HG03039 (cell line): Measurements from ENCODE around the gene RERE.

Experiments
- ATAC-seq: cut with Tn5 transposase; IDR thresholded peaks from one replicate; pipeline ENCODE4 v1.9.1; 2021; ENCODE audit warnings: mild to moderate bottlenecking, moderate library complexity; ENCODE audit not compliant: unreplicated experiment

Gene RERE

DNA sequence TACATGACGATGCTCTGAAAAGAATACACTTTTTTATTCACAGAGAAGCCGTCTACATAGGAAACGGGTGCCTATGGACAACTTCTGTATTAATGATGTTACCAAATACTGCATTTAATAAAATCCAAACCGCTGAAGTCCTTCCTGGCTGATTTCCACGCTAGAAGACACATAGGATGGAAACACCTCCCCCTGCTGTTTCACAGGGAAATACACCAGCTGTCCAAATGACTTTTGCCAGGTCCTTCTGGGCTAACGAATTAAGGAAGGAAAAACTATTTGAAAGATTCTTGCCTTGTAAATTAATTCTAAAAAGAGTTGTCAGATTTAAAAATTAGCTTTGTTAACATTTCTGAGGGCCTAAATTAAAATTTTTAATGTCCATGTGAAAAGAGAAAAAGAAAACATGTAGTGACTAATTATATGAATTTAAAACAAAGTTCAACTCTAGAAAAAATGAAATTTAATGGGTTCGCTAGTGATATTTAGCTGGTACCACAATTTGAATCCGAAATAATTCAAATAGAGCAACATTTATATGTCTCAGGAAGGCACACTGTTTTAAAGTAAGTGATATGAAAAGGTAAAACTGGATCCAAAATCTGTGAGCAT, 146.0 kb downstream of the RERE start:
- ATAC-seq, result no peak

- no peak for ATAC-seq
Observed at GRCh38 chr1:8670371-8670818, 147.0 kb downstream of the RERE start.

GRCh38 chr1:8669606-8670335, 147.7 kb downstream of the RERE start:
- no peak for ATAC-seq

- no peak for ATAC-seq
Observed at GRCh38 chr1:8667869-8668594, 149.4 kb downstream of the RERE start.

- no peak for ATAC-seq
Observed at GRCh38 chr1:8666389-8667167, 150.9 kb downstream of the RERE start.

DNA sequence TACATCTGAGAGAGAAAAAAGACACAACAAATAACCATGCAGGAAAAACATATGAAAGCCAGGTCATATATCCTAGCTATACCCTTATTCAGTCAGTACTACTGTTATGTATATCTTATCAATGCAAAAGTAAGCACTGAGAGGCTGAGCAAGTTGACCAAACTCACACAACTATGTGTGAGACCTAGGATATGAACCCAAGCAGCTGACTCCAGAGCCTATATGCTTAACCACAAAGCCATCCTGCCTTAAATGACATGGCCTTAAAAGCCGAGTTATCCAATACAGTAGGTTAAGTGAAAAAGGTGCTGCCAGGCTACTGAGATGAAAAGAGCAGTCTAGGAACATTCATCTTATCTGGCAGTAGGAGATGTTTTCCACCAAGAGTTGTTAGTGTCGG, 151.6 kb downstream of the RERE start:
- no peak for ATAC-seq

GRCh38 chr1:8664887-8665286, 152.6 kb downstream of the RERE start:
- ATAC-seq, result no peak

DNA sequence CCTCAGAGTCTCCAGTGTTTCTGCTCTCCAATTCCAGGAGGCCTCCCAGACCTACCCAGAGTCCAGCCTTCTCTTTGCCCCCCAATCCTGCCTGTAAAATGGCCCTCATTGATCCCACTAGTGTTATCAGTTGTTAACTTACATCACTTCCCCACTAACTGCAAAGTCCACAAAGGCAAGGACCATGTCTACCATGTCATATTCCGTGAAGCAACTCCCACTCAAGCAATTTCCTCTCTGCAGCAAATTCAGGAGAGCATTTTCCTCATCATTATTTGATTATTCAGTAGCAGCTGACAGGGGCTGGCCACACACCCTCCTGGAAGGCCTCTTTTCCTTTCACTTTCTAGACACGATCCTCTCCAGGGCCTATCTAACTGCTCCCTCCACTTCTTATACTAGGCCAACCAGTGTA, 153.5 kb downstream of the RERE start:
- ATAC-seq, result no peak

DNA sequence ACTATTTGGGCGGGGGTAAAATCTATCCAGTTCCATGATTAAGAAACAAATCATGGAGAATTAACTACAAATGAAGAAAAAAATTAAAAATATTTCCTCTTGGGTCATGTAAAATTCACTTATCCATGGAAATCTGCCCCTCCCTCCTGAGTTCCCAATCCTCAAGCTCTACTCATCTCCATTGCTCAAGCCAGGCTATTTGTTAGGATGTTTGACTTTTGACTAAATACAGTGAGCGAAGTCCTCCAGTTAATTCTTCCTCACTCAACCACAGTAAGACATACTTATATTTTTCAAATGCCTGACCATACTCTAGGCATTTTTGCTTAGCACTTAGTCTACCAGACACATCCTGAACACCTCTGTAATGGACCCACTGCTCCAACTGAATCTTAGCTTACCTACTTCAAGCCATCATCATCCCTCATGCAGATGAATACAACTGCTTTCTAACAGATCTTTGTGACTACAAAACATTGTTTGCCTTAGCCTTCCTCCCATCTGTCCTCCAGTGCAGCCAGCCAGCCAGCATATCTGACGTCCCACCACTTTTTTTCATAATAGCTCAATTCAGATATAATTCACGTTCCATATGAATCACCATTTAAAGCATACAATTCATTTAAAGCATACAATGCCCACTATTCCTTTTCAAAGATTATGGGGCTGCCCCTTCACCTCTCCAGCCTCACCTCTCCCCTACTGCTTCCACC, 154.2 kb downstream of the RERE start:
- ATAC-seq, result no peak

- no peak for ATAC-seq
Observed at GRCh38 chr1:8662380-8663072, 154.9 kb downstream of the RERE start.

GRCh38 chr1:8661185-8662110, 156.0 kb downstream of the RERE start:
- ATAC-seq, result no peak

- no peak for ATAC-seq
Observed at GRCh38 chr1:8660411-8660828, 157.0 kb downstream of the RERE start.

- no peak for ATAC-seq
Observed at GRCh38 chr1:8659593-8659992, 157.8 kb downstream of the RERE start.

DNA sequence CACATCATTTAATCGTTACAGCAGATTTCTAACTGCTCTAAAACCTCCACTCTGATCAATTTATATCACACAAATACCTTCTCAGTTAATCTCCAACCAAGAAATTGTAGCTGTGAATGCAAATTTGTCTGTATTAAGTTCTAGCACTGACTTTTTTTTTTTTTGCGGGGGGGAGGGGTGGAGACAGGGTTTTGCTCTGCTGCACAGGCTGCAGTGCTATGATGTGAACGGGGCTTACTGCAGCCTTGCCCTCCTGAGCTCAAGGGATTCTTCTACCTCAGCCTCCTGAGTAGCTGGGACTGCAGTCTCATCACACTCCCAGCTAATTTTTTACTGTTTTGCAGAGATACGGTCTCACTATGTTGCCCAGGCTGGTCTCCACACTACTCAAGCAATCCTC, 163.6 kb downstream of the RERE start:
- no peak for ATAC-seq

DNA sequence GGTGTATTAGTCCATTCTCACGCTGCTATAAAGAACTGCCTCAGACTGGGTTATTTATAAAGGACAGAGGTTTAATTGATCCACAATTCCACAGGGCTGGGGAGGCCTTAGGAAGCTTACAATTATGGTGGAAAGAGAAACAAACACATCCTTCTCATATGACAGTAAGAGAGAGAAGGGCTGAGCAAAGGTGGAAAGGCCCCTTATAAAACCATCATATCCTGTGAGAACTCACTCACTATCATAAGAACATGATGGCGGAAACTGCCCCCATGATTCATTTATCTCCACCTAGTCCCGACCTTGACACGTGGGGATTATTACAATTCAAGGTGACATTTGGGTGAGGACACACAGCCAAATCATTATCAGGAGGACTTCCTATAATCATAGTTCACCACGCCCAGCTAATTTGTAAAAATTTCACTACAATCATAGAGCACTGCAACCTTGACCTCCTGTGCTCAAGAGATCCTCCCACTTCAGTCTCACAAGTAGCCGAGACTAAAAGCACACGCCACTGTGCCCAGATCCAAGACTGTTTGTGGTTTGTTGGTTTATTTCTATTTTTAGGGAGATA, 164.9 kb downstream of the RERE start:
- no peak for ATAC-seq

- ATAC-seq, result no peak
Observed at GRCh38 chr1:8651962-8652361, 165.5 kb downstream of the RERE start.

- ATAC-seq, result no peak
Observed at GRCh38 chr1:8651236-8651890, 166.1 kb downstream of the RERE start.

GRCh38 chr1:8649875-8650274, 167.6 kb downstream of the RERE start:
- no peak for ATAC-seq
